Neural cell (in vitro differentiated cells): ENCODE measurements around the gene PIK3C2G.

Experiments used
- CTCF ChIP-seq: fragments of 450-650 bp; IDR thresholded peaks from 2 replicates; pipeline ENCODE4 v1.5.1; 2014; ENCODE audit warnings: antibody characterized with exemption, mild to moderate bottlenecking, moderate library complexity; ENCODE audit not compliant: poor library complexity, severe bottlenecking
- EP300 ChIP-seq: fragments of 450-650 bp; conservative IDR thresholded peaks from 2 replicates; pipeline ENCODE4 v1.6.1; 2014; ENCODE audit warnings: antibody characterized with exemption, mild to moderate bottlenecking, moderate library complexity; ENCODE audit not compliant: poor library complexity, severe bottlenecking
- EZH2 ChIP-seq: fragments of 200-600, 300-800 bp; shearing (Covaris generic), sonication (generic); IDR thresholded peaks from 2 replicates; pipeline ENCODE4 v1.6.1; 2014; ENCODE audit warnings: antibody characterized with exemption, low read length, borderline replicate concordance, mild to moderate bottlenecking; ENCODE audit not compliant: insufficient read depth, poor library complexity, severe bottlenecking
- POLR2AphosphoS5 ChIP-seq: IDR thresholded peaks from 2 replicates; pipeline ENCODE4 v1.6.1; 2012
- TAF1 ChIP-seq: IDR thresholded peaks from 2 replicates; pipeline ENCODE4 v1.6.1; 2012; ENCODE audit warnings: low read depth

GRCh38 chr12:18267427-18268099 is 6.2 kb downstream of the PIK3C2G start:
- TF ChIP-seq CTCF (no peak), TAF1 (no peak), EP300 (no peak), POLR2AphosphoS5 (no peak), EZH2 (no peak)
